HG03097 (cell line): ENCODE data around the gene PAQR7.
"Not testable (repeated sequence)": the region's sequence is repeated elsewhere in the genome, so short reads cannot be mapped to it uniquely, and the experiment has no call there.

Experiments
- ATAC-seq: cut with Tn5 transposase; IDR thresholded peaks from one replicate; pipeline ENCODE4 v1.9.1; 2021; ENCODE audit not compliant: unreplicated experiment, low FRiP score

Gene PAQR7

GRCh38 chr1:25858494-25858893 is 17.0 kb downstream of the PAQR7 start:
- ATAC-seq: no peak

GRCh38 chr1:25856856-25857255 is 18.7 kb downstream of the PAQR7 start:
- ATAC-seq: no peak

GRCh38 chr1:25854554-25854953 is 21.0 kb downstream of the PAQR7 start:
- ATAC-seq: no peak

GRCh38 chr1:25848531-25848930 is 27.0 kb downstream of the PAQR7 start:
- ATAC-seq: no peak

- ATAC-seq: no peak
Measured at GRCh38 chr1:25847929-25848328, 27.6 kb downstream of the PAQR7 start.

- ATAC-seq: no peak
Measured at GRCh38 chr1:25845664-25846063, 29.8 kb downstream of the PAQR7 start.

GRCh38 chr1:25844536-25845337 is 30.8 kb downstream of the PAQR7 start:
- ATAC-seq: no peak

- no peak for ATAC-seq
Measured at GRCh38 chr1:25843483-25843882, 32.0 kb downstream of the PAQR7 start.

GRCh38 chr1:25839808-25840207 is 35.7 kb downstream of the PAQR7 start:
- not testable (repeated sequence) for ATAC-seq

GRCh38 chr1:25837262-25837875 is 38.1 kb downstream of the PAQR7 start:
- no peak for ATAC-seq

- ATAC-seq: no peak
Measured at GRCh38 chr1:25836695-25837094, 38.8 kb downstream of the PAQR7 start.

- no peak for ATAC-seq
Measured at GRCh38 chr1:25834894-25835293, 40.6 kb downstream of the PAQR7 start.

- no peak for ATAC-seq
Measured at GRCh38 chr1:25833158-25833557, 42.4 kb downstream of the PAQR7 start.

- ATAC-seq: no peak
Measured at GRCh38 chr1:25832336-25833037, 43.0 kb downstream of the PAQR7 start.

- no peak for ATAC-seq
Measured at GRCh38 chr1:25831569-25832196, 43.8 kb downstream of the PAQR7 start.

GRCh38 chr1:25829046-25829445 is 46.5 kb downstream of the PAQR7 start:
- no peak for ATAC-seq

- no peak for ATAC-seq
Measured at GRCh38 chr1:25828491-25828890, 47.0 kb downstream of the PAQR7 start.

GRCh38 chr1:25826571-25826970 is 48.9 kb downstream of the PAQR7 start:
- no peak for ATAC-seq

- ATAC-seq: no peak
Measured at GRCh38 chr1:25825605-25826004, 49.9 kb downstream of the PAQR7 start.

GRCh38 chr1:25821630-25822091 is 53.8 kb downstream of the PAQR7 start:
- ATAC-seq: no peak

GRCh38 chr1:25821112-25821476 is 54.4 kb downstream of the PAQR7 start:
- no peak for ATAC-seq
